CD4-positive, alpha-beta T cell (primary cell): ENCODE measurements around the gene LARGE1. TPM values are rescaled to one million over a fixed set of nuclear protein-coding genes. Genes with fewer than 3 reads are reported as not detected.

Source experiments
- ATAC-seq: fragments of 200-7000 bp; cut with Tn5 transposase; one replicate; pipeline ENCODE4 v1.10.0; 2022; ENCODE audit warnings: mild to moderate bottlenecking; ENCODE audit not compliant: poor library complexity
- CTCF ChIA-PET: fragments of 350-600 bp; sonication (Branson Sonifier 250); formaldehyde crosslinking; loops from one replicate; lab custom pipeline; 2021; ENCODE audit warnings: antibody characterized with exemption, inconsistent platforms; lab: Charles Lee
- POLR2A ChIA-PET: fragments of 350-600 bp; sonication (Branson Sonifier 250); formaldehyde crosslinking; loops from one replicate; lab custom pipeline; 2021; ENCODE audit warnings: antibody characterized with exemption, inconsistent platforms; lab: Charles Lee
- DNase-seq, 14 experiments: peaks; one replicate each; pipeline ENCODE4 v3.0.0-alpha.2; 2013 to 2020; ENCODE audit warnings: mixed read lengths in 2 of 14
- H3K27ac ChIP-seq, 2 donors: one replicate each; pipeline versions ENCODE4 v1.5.1 to v1.7.0; 2013; ENCODE audit warnings: low read length in 2 of 2, low read depth in 1 of 2, mild to moderate bottlenecking in 1 of 2
- H3K27me3 ChIP-seq, 2 experiments: 1 replicate in 1 of 2; 2 replicates in 1 of 2; pipeline versions ENCODE4 v1.6.1 to v1.7.0; 2013; ENCODE audit warnings: low read length in 2 of 2, control low read depth in 1 of 2, mild to moderate bottlenecking in 1 of 2, moderate library complexity in 1 of 2; ENCODE audit not compliant: insufficient read depth in 2 of 2, control insufficient read depth in 1 of 2
- H3K36me3 ChIP-seq: one replicate; pipeline ENCODE4 v1.6.1; 2013; ENCODE audit warnings: low read length, control low read depth; ENCODE audit not compliant: insufficient read depth
- H3K4me1 ChIP-seq: one replicate; pipeline ENCODE4 v1.6.1; 2013; ENCODE audit warnings: low read length, control low read depth; ENCODE audit not compliant: insufficient read depth
- H3K4me3 ChIP-seq: one replicate; pipeline ENCODE4 v1.5.1; 2013; ENCODE audit warnings: mild to moderate bottlenecking, low read length, moderate library complexity
- H3K9me3 ChIP-seq, 2 experiments: 1 replicate in 1 of 2; 2 replicates in 1 of 2; pipeline versions ENCODE4 v1.6.1 to v1.7.0; 2013; ENCODE audit warnings: low read length in 2 of 2, mild to moderate bottlenecking in 2 of 2, control low read depth in 1 of 2, moderate library complexity in 1 of 2; ENCODE audit not compliant: control insufficient read depth in 1 of 2, insufficient read depth in 1 of 2
- H3K27ac Mint-ChIP-seq: one replicate; pipeline ENCODE4 v1.8.0; 2020; ENCODE audit warnings: mixed read lengths
- H3K27me3 Mint-ChIP-seq: one replicate; pipeline ENCODE4 v1.8.0; 2021; ENCODE audit warnings: mixed read lengths
- H3K36me3 Mint-ChIP-seq: one replicate; pipeline ENCODE4 v1.8.0; 2021; ENCODE audit warnings: low read depth, mixed read lengths
- H3K4me1 Mint-ChIP-seq: one replicate; pipeline ENCODE4 v1.8.0; 2021; ENCODE audit warnings: low read depth, mixed read lengths
- H3K4me3 Mint-ChIP-seq: one replicate; pipeline ENCODE4 v1.8.0; 2020; ENCODE audit warnings: mild to moderate bottlenecking, mixed read lengths
- H3K9me3 Mint-ChIP-seq: one replicate; pipeline ENCODE4 v1.8.0; 2020; ENCODE audit warnings: mixed read lengths
- CTCF ChIP-seq: fragments of 200-600 bp; IDR thresholded peaks from one replicate; pipeline ENCODE4 v1.8.0; 2022; ENCODE audit warnings: antibody characterized with exemption, mild to moderate bottlenecking
- intact Hi-C, 2 experiments: fragments of 100-400 bp; cut with DNase I in 1 of 2; cut with micrococcal nuclease in 1 of 2; formaldehyde crosslinking; loops; one replicate each; pipeline versions ENCODE4 v1.15.1 to v1.9.0; 2023 to 2025; cut with DNase I, micrococcal nuclease
- total RNA-seq, 174 experiments: library from RNA in 2 of 174; stranded (reverse) in 2 of 174; gene quantifications; one replicate each; pipeline ENCODE4 v1.2.3 and lab custom pipeline; 2021 to 2026

The LARGE1 gene
- total RNA-seq, 2 experiments from 2014 or later: 0.14 to 0.70 TPM

- Mint-ChIP-seq H3K36me3 (no peaks in the 10 kb centered on the region), H3K4me3 (no peak overlapping the region), H3K27ac (no peak overlapping the region), H3K27me3 (no peaks in the 10 kb centered on the region), H3K4me1 (no peaks in the 10 kb centered on the region), H3K9me3 (no peaks in the 10 kb centered on the region)
- ATAC-seq (no peak), DNase-seq (no peak)
- H3K36me3 ChIP-seq: no peaks in the 10 kb centered on the region
- H3K4me3 ChIP-seq: no peak overlapping the region
- H3K4me1 ChIP-seq: no peaks in the 10 kb centered on the region
- TF ChIP-seq CTCF: no peak
- POLR2A ChIA-PET: no interaction called here
- CTCF ChIA-PET: interaction anchor here (0.9 kb wide), 1 partner anchor 15 kb away, joined by 3 read pairs; no protein-coding TSS in a partner anchor
- no peak overlapping the region for H3K27ac ChIP-seq
- H3K9me3 ChIP-seq: peaks cover 0 to 12% of the 10 kb centered on the region in 2 experiments
- H3K27me3 ChIP-seq: no peaks in the 10 kb centered on the region
- intact Hi-C loops: no loop called here
These were observed 46.1 kb downstream of the LARGE1 start for GRCh38 chr22:33874206-33874605.

- Mint-ChIP-seq H3K27me3 (no peaks in the 10 kb centered on the region), H3K4me1 (no peaks in the 10 kb centered on the region), H3K36me3 (no peaks in the 10 kb centered on the region), H3K27ac (no peak overlapping the region), H3K4me3 (no peak overlapping the region), H3K9me3 (no peaks in the 10 kb centered on the region)
- intact Hi-C loops: no loop called here
- H3K36me3 ChIP-seq: no peaks in the 10 kb centered on the region
- H3K27me3 ChIP-seq: no peaks in the 10 kb centered on the region
- peaks cover 0 to 12% of the 10 kb centered on the region in 2 experiments for H3K9me3 ChIP-seq
- CTCF ChIA-PET: no interaction called here
- POLR2A ChIA-PET: no interaction called here
- H3K4me1 ChIP-seq: no peaks in the 10 kb centered on the region
- ATAC-seq (no peak), DNase-seq (no peak)
- no peak overlapping the region for H3K4me3 ChIP-seq
- no peak overlapping the region for H3K27ac ChIP-seq
- no peak for TF ChIP-seq CTCF
These were observed 46.6 kb downstream of the LARGE1 start for GRCh38 chr22:33873666-33874065.

- H3K27me3 ChIP-seq: no peaks in the 10 kb centered on the region
- CTCF ChIA-PET: no interaction called here
These were observed 47.1 kb downstream of the LARGE1 start for GRCh38 chr22:33873186-33873585.

More at GRCh38 chr22:33873186-33873585, 47.1 kb downstream of the LARGE1 start:
- Mint-ChIP-seq H3K27me3 (no peaks in the 10 kb centered on the region), H3K36me3 (no peaks in the 10 kb centered on the region), H3K4me1 (no peaks in the 10 kb centered on the region), H3K4me3 (no peak overlapping the region), H3K9me3 (no peaks in the 10 kb centered on the region), H3K27ac (no peak overlapping the region)
- DNase-seq (no peak), ATAC-seq (no peak)
- POLR2A ChIA-PET: no interaction called here
- Histone ChIP-seq H3K4me3 (no peak overlapping the region), H3K27ac (no peak overlapping the region), H3K4me1 (no peaks in the 10 kb centered on the region), H3K36me3 (no peaks in the 10 kb centered on the region), H3K9me3 (peaks cover 0 to 12% of the 10 kb centered on the region in 2 experiments)
- no peak for TF ChIP-seq CTCF
- intact Hi-C loops: no loop called here
